Naive B cell (primary cell): ENCODE data around the gene TRAF3IP3. TPM values are rescaled to one million over a fixed set of nuclear protein-coding genes. Genes with fewer than 3 reads are reported as not detected.

Experiments used
- ATAC-seq, 2 donors: fragments of 150-1000 bp; cut with Tn5 transposase; 2 replicates each; pipeline ENCODE4 v1.10.0; 2021; ENCODE audit warnings: low read depth in 2 of 2, mild to moderate bottlenecking in 2 of 2, moderate library complexity in 2 of 2
- DNase-seq: peaks from one replicate; pipeline ENCODE4 v3.0.0; 2022
- H3K27ac Mint-ChIP-seq, 6 donors: one replicate each; pipeline ENCODE4 v1.8.0; 2020 to 2022; ENCODE audit warnings: mild to moderate bottlenecking in 6 of 6, mixed read lengths in 6 of 6, moderate library complexity in 5 of 6, inconsistent platforms in 2 of 6
- H3K27me3 Mint-ChIP-seq, 3 donors: one replicate each; pipeline ENCODE4 v1.8.0; 2021 to 2022; ENCODE audit warnings: mixed read lengths in 3 of 3, mild to moderate bottlenecking in 1 of 3
- H3K36me3 Mint-ChIP-seq, 2 donors: one replicate each; pipeline ENCODE4 v1.8.0; 2020 to 2022; ENCODE audit warnings: mixed read lengths in 2 of 2, inconsistent platforms in 1 of 2, mild to moderate bottlenecking in 1 of 2
- H3K4me1 Mint-ChIP-seq, 3 donors: one replicate each; pipeline ENCODE4 v1.8.0; 2020 to 2022; ENCODE audit warnings: mixed read lengths in 3 of 3, inconsistent platforms in 1 of 3, mild to moderate bottlenecking in 1 of 3, moderate library complexity in 1 of 3
- H3K4me3 Mint-ChIP-seq, 8 donors: one replicate each; pipeline ENCODE4 v1.8.0; 2020 to 2022; ENCODE audit warnings: mild to moderate bottlenecking in 8 of 8, mixed read lengths in 8 of 8, moderate library complexity in 8 of 8, inconsistent platforms in 2 of 8
- H3K9me3 Mint-ChIP-seq, 7 donors: one replicate each; pipeline ENCODE4 v1.8.0; 2020 to 2022; ENCODE audit warnings: mixed read lengths in 7 of 7, mild to moderate bottlenecking in 5 of 7, inconsistent platforms in 2 of 7, moderate library complexity in 1 of 7
- polyA plus RNA-seq, 6 donors: library from polyadenylated mRNA; unstranded; fragments of 300-500 nt; fragmentation: Illumina TruSeq; gene quantifications; one replicate each; pipeline ENCODE4 v1.2.3, GENCODE V29; 2021; ENCODE audit warnings: low read depth in 6 of 6

TRAF3IP3 gene, protein sequence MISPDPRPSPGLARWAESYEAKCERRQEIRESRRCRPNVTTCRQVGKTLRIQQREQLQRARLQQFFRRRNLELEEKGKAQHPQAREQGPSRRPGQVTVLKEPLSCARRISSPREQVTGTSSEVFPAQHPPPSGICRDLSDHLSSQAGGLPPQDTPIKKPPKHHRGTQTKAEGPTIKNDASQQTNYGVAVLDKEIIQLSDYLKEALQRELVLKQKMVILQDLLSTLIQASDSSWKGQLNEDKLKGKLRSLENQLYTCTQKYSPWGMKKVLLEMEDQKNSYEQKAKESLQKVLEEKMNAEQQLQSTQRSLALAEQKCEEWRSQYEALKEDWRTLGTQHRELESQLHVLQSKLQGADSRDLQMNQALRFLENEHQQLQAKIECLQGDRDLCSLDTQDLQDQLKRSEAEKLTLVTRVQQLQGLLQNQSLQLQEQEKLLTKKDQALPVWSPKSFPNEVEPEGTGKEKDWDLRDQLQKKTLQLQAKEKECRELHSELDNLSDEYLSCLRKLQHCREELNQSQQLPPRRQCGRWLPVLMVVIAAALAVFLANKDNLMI
- polyA plus RNA-seq = 100 to 1,000 TPM; 161 to 281 (median 243) TPM

DNA sequence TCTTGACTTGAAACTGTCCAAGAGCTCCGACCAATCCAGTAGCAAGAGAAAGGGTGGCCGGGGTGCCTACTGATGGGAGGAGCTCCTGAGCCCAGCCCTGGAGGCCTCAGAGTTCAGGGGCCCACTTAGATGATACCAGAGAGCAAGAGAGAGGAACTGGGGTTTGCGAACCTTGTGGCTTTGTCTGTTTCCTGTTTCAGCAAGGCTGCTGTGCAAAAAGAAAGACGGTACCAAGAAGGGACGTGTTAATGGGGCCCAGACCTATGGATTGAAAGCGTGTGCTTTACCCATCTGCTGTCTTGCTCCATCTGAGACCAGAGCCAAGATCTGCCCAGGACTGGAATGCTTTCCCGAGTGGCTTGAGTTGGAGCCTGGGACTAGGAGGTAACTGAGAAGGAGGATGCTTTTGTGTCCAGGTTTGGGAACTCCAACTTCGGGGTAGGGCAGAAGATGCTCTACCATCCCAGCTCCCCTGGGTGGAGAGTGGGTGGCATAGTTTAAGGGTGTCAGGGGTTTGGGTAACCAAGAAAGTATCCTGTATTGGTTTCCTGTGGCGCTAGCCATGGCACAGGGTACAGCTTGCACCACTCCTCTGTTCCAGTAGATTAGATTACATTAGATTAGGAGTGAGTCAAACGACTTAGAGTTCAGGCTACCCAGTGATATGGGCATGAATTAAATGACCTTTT lies at the start of gene TRAF3IP3:
Gene TRAF3IP3, plus strand, starts transcription at position 128 of the 689 bp plus-strand sequence. CDS start 3,987 bp downstream, outside the sequence.
- peak; percentile 93 to 95 for ATAC-seq
- H3K36me3 Mint-ChIP-seq = peaks cover 0 to 21% of the 10 kb centered on the region in 2 donors
- peak; percentile 78 for DNase-seq
- peak within 1 kb of the TSS; percentile 93 to 99 (median 98) for H3K4me3 Mint-ChIP-seq
- no peaks in the 10 kb centered on the region for H3K27me3 Mint-ChIP-seq
- peaks cover 59 to 79% (median 72%) of the 10 kb centered on the region in 3 donors for H3K4me1 Mint-ChIP-seq
- H3K9me3 Mint-ChIP-seq = no peaks in the 10 kb centered on the region
- H3K27ac Mint-ChIP-seq = peak within 1 kb of the TSS; percentile 86 to 97 (median 94)

DNA sequence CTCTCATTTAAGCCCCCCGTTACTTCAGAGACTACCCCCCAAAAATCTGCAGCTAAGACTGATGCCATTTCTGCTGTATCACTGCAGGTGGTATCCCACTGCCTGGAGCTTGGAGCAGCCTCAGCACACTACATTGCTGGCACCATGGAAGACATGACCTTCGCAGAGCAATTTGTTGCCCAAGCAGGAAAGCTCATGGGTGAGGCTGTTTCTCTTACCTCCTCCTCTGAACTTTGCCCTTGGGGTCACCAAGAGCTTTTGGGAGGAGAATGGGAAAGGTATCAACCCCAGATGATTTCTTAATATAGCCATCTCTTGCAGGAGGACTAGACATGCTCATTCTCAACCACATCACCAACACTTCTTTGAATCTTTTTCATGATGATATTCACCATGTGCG lies 49.2 kb upstream of the TRAF3IP3 start:
- ATAC-seq = no peak
- peaks cover 12 to 60% (median 45%) of the 10 kb centered on the region in 3 donors for H3K27me3 Mint-ChIP-seq
- no peak overlapping the region for H3K4me3 Mint-ChIP-seq
- no peaks in the 10 kb centered on the region for H3K36me3 Mint-ChIP-seq
- DNase-seq = no peak
- no peak overlapping the region for H3K27ac Mint-ChIP-seq
- H3K4me1 Mint-ChIP-seq = peaks cover 0 to 9% (median 7%) of the 10 kb centered on the region in 3 donors
- H3K9me3 Mint-ChIP-seq = peaks cover 0 to 4% (median 0%) of the 10 kb centered on the region in 7 donors

GRCh38 chr1:209707308-209707707 lies 48.5 kb upstream of the TRAF3IP3 start:
- peaks cover 9 to 58% (median 52%) of the 10 kb centered on the region in 3 donors for H3K27me3 Mint-ChIP-seq
- peaks cover 0 to 4% (median 0%) of the 10 kb centered on the region in 7 donors for H3K9me3 Mint-ChIP-seq
- no peaks in the 10 kb centered on the region for H3K36me3 Mint-ChIP-seq
- peaks cover 0 to 9% (median 7%) of the 10 kb centered on the region in 3 donors for H3K4me1 Mint-ChIP-seq
- H3K27ac Mint-ChIP-seq = no peak overlapping the region
- DNase-seq (no peak), ATAC-seq (no peak)
- H3K4me3 Mint-ChIP-seq = no peak overlapping the region

DNA sequence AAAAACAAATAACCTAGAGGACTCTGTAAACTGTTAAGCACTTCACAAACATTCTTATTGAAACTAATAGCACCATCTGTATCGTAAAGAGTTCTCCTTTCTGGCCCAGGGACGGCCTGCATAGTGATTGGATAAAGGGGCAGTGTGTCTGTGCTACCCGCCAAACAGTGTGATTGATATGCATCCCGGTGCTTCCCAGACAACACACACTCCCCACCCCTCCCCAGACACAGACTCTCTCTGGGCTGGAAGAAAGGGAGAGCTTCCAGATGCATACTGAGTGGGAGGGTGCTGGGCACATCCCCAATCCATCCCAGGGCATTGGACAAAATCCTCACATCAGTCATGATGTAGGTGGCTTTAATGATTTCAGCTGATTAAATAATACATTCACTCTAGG lies 47.6 kb upstream of the TRAF3IP3 start:
- peaks cover 0 to 9% (median 7%) of the 10 kb centered on the region in 3 donors for H3K4me1 Mint-ChIP-seq
- no peak overlapping the region for H3K27ac Mint-ChIP-seq
- no peak for ATAC-seq
- DNase-seq = no peak
- peaks cover 9 to 58% (median 52%) of the 10 kb centered on the region in 3 donors for H3K27me3 Mint-ChIP-seq
- H3K36me3 Mint-ChIP-seq = no peaks in the 10 kb centered on the region
- no peak overlapping the region for H3K4me3 Mint-ChIP-seq
- H3K9me3 Mint-ChIP-seq = peaks cover 0 to 4% (median 0%) of the 10 kb centered on the region in 7 donors

DNA sequence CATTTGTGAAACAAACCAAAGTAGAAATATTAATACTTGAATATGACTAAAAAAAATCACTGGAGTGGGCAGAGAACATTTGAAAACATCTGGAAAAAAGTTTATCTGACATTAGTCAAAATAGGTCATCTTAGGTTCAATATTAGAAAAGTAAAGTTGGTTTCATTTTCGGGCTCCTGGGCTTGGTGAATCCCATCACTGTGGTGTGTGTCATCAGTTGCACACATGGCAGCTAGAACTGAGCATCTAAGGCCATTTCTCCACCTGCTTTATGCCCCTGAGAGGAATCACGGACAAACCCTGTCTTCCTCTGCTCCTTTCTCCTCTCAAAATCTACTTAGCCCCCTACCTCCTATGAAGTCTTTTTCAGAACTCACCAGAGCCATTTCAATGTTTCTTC lies 45.8 kb upstream of the TRAF3IP3 start:
- H3K9me3 Mint-ChIP-seq = peaks cover 0 to 2% (median 0%) of the 10 kb centered on the region in 7 donors
- no peaks in the 10 kb centered on the region for H3K36me3 Mint-ChIP-seq
- no peak overlapping the region for H3K27ac Mint-ChIP-seq
- H3K4me3 Mint-ChIP-seq = no peak overlapping the region
- H3K4me1 Mint-ChIP-seq = no peaks in the 10 kb centered on the region
- H3K27me3 Mint-ChIP-seq = peaks cover 12 to 61% (median 49%) of the 10 kb centered on the region in 3 donors
- ATAC-seq (no peak), DNase-seq (no peak)

DNA sequence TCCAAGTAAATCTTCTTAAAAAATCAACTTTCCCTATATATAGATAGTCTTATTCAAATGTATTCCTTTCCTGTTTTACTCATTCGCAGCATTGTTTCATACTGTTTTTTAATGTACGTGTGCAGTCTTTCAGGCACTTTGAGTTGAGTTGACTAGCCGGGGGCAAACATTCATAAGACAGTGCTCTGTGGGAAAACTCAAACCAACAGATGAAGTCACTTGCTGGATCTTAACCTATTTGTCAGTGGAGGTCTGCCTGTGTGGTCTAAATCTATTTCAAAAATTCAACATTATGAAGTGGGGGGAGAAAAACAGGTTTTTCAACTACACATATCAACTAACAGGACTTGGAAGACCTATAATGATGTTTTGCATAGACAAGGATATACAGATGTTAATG lies 45.0 kb upstream of the TRAF3IP3 start:
- Mint-ChIP-seq H3K27ac (no peak overlapping the region), H3K27me3 (peaks cover 19 to 60% (median 41%) of the 10 kb centered on the region in 3 donors), H3K4me1 (no peaks in the 10 kb centered on the region), H3K9me3 (peaks cover 0 to 2% (median 0%) of the 10 kb centered on the region in 7 donors), H3K4me3 (no peak overlapping the region), H3K36me3 (no peaks in the 10 kb centered on the region)
- ATAC-seq = no peak
- no peak for DNase-seq

DNA sequence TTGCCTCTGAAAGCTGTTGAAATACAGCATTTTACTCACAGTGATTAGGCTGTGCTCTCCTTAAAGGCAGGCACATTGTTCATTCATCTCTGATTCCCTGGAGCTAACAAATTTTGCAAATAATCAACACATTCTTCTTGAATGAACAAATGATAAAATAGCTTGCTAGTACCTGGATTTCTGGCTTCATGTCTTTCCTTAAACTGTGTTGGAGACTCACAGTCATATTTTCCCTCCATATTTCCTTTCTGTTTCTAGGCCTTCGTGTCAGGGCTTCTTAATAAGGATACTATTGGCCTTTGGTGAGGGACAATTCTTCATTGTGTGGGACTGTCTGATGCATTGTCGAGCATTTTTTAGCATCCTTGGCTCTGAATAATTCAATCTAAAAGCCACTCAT lies 41.5 kb upstream of the TRAF3IP3 start:
- no peak for ATAC-seq
- H3K27ac Mint-ChIP-seq = no peak overlapping the region
- no peak overlapping the region for H3K4me3 Mint-ChIP-seq

GRCh38 chr1:209715314-209715713 lies 40.5 kb upstream of the TRAF3IP3 start:
- no peak overlapping the region for H3K4me3 Mint-ChIP-seq
- peaks cover 0 to 6% (median 4%) of the 10 kb centered on the region in 7 donors for H3K9me3 Mint-ChIP-seq
- no peak for ATAC-seq
- no peak overlapping the region for H3K27ac Mint-ChIP-seq
- peaks cover 14 to 36% (median 29%) of the 10 kb centered on the region in 3 donors for H3K27me3 Mint-ChIP-seq
- no peak for DNase-seq
- H3K36me3 Mint-ChIP-seq = no peaks in the 10 kb centered on the region
- no peaks in the 10 kb centered on the region for H3K4me1 Mint-ChIP-seq

More for the DNA sequence above, 41.5 kb upstream of the TRAF3IP3 start:
- H3K9me3 Mint-ChIP-seq = peaks cover 0 to 4% (median 3%) of the 10 kb centered on the region in 7 donors
- no peaks in the 10 kb centered on the region for H3K4me1 Mint-ChIP-seq
- peaks cover 14 to 38% (median 37%) of the 10 kb centered on the region in 3 donors for H3K27me3 Mint-ChIP-seq
- DNase-seq = no peak
- H3K36me3 Mint-ChIP-seq = no peaks in the 10 kb centered on the region

GRCh38 chr1:209717818-209718217 lies 38.0 kb upstream of the TRAF3IP3 start:
- H3K27me3 Mint-ChIP-seq = peaks cover 14 to 21% (median 16%) of the 10 kb centered on the region in 3 donors
- no peaks in the 10 kb centered on the region for H3K36me3 Mint-ChIP-seq
- H3K9me3 Mint-ChIP-seq = peaks cover 0 to 6% (median 4%) of the 10 kb centered on the region in 7 donors
- no peak overlapping the region for H3K4me3 Mint-ChIP-seq
- DNase-seq (no peak), ATAC-seq (no peak)
- H3K27ac Mint-ChIP-seq = no peak overlapping the region
- H3K4me1 Mint-ChIP-seq = no peaks in the 10 kb centered on the region

- no peak for ATAC-seq
- H3K27ac Mint-ChIP-seq = no peak overlapping the region
- peaks cover 0 to 6% (median 4%) of the 10 kb centered on the region in 7 donors for H3K9me3 Mint-ChIP-seq
Measured at GRCh38 chr1:209720326-209720725, 35.5 kb upstream of the TRAF3IP3 start.

DNA sequence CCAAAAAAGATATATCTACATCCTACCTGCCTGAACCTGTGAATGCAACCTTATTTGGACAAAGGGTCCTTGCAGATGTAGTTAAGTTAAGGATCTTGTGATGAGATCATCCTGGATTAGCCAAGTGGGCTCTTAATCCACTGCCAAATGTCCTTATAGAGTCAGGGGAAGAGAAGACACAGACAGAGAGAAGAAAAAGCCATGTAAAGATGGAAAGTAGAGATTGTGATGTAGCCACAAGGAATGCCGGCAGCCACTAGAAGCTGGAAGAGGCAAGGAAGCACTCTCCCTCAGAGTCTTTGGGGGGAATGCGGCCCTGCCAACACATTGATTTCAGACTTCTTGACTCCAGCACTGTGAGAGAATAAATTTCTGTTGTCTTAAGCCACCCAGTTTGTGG lies 35.0 kb upstream of the TRAF3IP3 start:
- peaks cover 0 to 6% (median 4%) of the 10 kb centered on the region in 7 donors for H3K9me3 Mint-ChIP-seq
- ATAC-seq = no peak
- DNase-seq = no peak
- no peak overlapping the region for H3K4me3 Mint-ChIP-seq
- H3K27me3 Mint-ChIP-seq = peaks cover 0 to 16% (median 4%) of the 10 kb centered on the region in 3 donors
- H3K4me1 Mint-ChIP-seq = no peaks in the 10 kb centered on the region
- no peaks in the 10 kb centered on the region for H3K36me3 Mint-ChIP-seq
- no peak overlapping the region for H3K27ac Mint-ChIP-seq

More at GRCh38 chr1:209720326-209720725, 35.5 kb upstream of the TRAF3IP3 start:
- DNase-seq = no peak
- Mint-ChIP-seq H3K4me3 (no peak overlapping the region), H3K27me3 (peaks cover 4 to 16% (median 8%) of the 10 kb centered on the region in 3 donors), H3K4me1 (no peaks in the 10 kb centered on the region), H3K36me3 (no peaks in the 10 kb centered on the region)

DNA sequence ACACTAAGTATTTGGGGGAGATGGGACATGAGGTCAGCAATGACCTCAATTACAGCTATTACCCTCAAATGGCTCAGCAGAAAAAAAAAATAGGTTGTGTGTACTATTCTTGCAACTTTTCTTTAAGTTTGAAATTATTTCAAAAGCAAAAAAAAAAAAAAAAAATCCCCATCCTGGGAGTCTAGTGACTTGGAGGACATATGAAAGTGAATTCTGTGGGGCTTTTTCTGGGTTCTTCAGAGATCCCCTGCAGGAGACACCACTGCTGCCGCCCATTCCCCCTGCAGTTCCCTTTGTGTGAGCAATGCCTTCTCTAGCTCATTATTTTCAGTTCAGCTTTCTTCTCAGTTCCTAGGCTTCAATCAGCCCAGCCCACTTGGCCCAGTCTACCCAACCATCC lies 34.5 kb upstream of the TRAF3IP3 start:
- H3K4me1 Mint-ChIP-seq = no peaks in the 10 kb centered on the region
- H3K9me3 Mint-ChIP-seq = peaks cover 0 to 6% (median 4%) of the 10 kb centered on the region in 7 donors
- peak overlapping the region in 2 of 6 donors; percentile 4 to 29 for H3K27ac Mint-ChIP-seq
- DNase-seq (no peak), ATAC-seq (no peak)
- H3K4me3 Mint-ChIP-seq = no peak overlapping the region
- H3K27me3 Mint-ChIP-seq = peaks cover 0 to 16% (median 4%) of the 10 kb centered on the region in 3 donors
- no peaks in the 10 kb centered on the region for H3K36me3 Mint-ChIP-seq

GRCh38 chr1:209723265-209723664 lies 32.6 kb upstream of the TRAF3IP3 start:
- no peaks in the 10 kb centered on the region for H3K36me3 Mint-ChIP-seq
- H3K4me1 Mint-ChIP-seq = no peaks in the 10 kb centered on the region
- no peak overlapping the region for H3K4me3 Mint-ChIP-seq
- DNase-seq (no peak), ATAC-seq (no peak)
- H3K27me3 Mint-ChIP-seq = peaks cover 0 to 15% (median 4%) of the 10 kb centered on the region in 3 donors
- peaks cover 0 to 6% (median 4%) of the 10 kb centered on the region in 7 donors for H3K9me3 Mint-ChIP-seq
- no peak overlapping the region for H3K27ac Mint-ChIP-seq
